ENCODE measurements around the gene AQP3. TPM values are rescaled to one million over a fixed set of nuclear protein-coding genes. Genes with fewer than 3 reads are reported as not detected.

Gene AQP3
- total and polyA plus RNA-seq, 2 of the 13 experiments (the other 11 are each of a cell fraction or from before 2014, with no cell fraction given), result 1.4 to 5.5 TPM

- TF ChIP-seq HIC2 (CRISPR knock-in tag; IDR thresholded peaks at IDR 0.05; ENCODE audit: low read depth) (peak; percentile 67; the same call in 1 of the 2 replicates), TBL1XR1 (IDR thresholded peaks at IDR 0.05; ENCODE audit: borderline replicate concordance, low read length, partially characterized antibody) (peak; percentile 73), MAF1 (CRISPR knock-in tag; IDR thresholded peaks at IDR 0.05; ENCODE audit: borderline replicate concordance) (no peak; the same call in 1 of the 2 replicates), ZNF124 (CRISPR knock-in tag; IDR thresholded peaks at IDR 0.05) (peak; percentile 93; the same call in 1 of the 2 replicates), ZNF710 (CRISPR knock-in tag; IDR thresholded peaks at IDR 0.05; ENCODE audit: borderline replicate concordance) (peak; percentile 93), MLX (CRISPR knock-in tag; IDR thresholded peaks at IDR 0.05) (peak; percentile 96), MYNN (CRISPR knock-in tag; IDR thresholded peaks at IDR 0.05; ENCODE audit: low read depth) (no peak), STAT5B (CRISPR knock-in tag; IDR thresholded peaks at IDR 0.05) (peak; percentile 86; the same call in 1 of the 2 replicates), JUNB (CRISPR knock-in tag; IDR thresholded peaks at IDR 0.05; ENCODE audit: borderline replicate concordance) (peak; percentile 87), BATF2 (CRISPR knock-in tag; IDR thresholded peaks at IDR 0.05) (peak; percentile 93), ZBTB42 (CRISPR knock-in tag; IDR thresholded peaks at IDR 0.05) (no peak), ATAD3A (CRISPR knock-in tag; IDR thresholded peaks at IDR 0.05) (no peak), STAT6 (CRISPR knock-in tag; IDR thresholded peaks at IDR 0.05; ENCODE audit: borderline replicate concordance) (peak; percentile 77; the same call in 1 of the 2 replicates), NFRKB (IDR thresholded peaks at IDR 0.05) (no peak), POGK (CRISPR knock-in tag; conservative IDR thresholded peaks at IDR 0.05) (peak; percentile 96), ZMYM3 (CRISPR knock-in tag; IDR thresholded peaks at IDR 0.05) (peak; percentile 92), ONECUT2 (CRISPR knock-in tag; IDR thresholded peaks at IDR 0.05) (peak; percentile 44; the same call in 1 of the 2 replicates), ZNF552 (CRISPR knock-in tag; IDR thresholded peaks at IDR 0.05; ENCODE audit: borderline replicate concordance) (no peak), NCOA1 (CRISPR knock-in tag; IDR thresholded peaks at IDR 0.05) (peak; percentile 33; the same call in 1 of the 2 replicates)
Measured at GRCh38 chr9:33415501-33416038, 31.8 kb downstream of the AQP3 start (continued).

All from HepG2 (cell line).